Bone marrow (tissue), 2 donors: ENCODE measurements around the gene ZNF275.
"Not testable (repeated sequence)": the region's sequence is repeated elsewhere in the genome, so short reads cannot be mapped to it uniquely, and the experiment has no call there.

ENCODE experiments used
- DNase-seq, 2 donors: peaks; one replicate each; lab custom pipeline; 2025; lab: John Stamatoyannopoulos, UW

Gene ZNF275

DNA sequence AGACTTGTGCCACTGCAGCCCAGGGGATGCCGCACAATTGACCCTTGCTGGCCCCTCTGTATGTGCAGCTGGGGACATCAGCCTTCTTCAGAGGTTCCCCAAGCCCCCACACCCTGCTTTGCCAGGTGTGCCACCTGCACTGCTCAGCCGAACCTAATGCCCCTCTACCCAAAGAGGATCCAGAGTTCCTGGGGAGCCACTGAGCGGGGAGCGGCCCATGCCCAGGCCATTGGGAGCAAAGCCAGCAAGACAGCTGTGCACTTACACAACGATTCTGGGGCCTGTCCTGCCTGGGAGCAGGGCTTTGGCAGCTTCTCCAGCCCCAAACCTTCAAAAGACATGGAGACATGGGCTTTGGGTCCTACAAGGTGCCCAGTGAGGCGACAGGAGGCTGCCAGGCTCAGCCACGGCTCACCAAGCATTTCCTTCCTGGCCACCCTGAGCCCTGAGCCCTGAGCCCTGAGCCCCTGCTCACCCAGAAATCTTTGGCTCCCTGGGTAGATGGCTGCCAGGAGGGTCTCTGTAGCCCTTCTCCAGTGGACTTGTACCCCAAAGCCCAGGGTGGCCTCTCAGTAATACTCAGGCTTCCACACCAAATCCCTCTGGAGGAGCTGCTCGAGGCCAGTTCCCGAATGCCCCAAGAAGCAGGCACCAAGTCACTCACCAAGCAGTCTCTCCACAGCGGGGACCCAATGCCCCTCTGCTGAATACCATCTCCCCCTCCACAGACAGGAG, 54.2 kb downstream of the ZNF275 start:
- DNase-seq = no peak

DNA sequence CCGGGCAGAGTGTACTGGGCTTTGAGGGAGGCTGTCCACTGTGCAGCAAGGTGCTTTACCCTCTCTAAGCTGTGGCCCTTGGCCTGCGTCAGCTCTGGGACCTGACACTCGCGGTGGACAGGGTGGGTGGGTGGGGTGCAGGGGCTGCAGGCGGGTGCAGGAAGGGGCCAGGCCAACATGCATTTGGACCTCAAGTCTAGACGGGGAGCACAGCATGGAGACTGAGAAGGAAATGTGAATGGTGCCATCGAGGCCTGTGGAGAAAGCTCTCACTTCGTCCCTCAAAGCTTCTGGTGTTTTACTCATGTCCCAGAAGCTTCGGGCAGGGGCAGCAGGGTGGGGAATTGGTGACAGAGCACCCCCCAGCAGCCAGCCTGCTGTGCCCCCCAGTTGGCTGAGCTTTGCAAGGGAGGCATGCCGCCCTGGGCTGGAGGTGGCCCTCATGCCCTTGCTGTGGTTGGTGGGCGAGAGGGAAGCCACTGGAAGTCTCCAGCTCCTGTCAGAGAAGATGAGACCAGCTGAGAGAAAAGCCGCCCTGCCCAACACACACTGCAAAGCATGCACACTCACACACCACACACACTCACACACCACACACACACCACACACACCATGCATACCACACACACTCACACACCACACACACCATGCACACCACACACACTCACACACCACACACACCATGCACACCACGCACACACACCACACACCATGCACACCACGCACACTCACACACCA, 54.9 kb downstream of the ZNF275 start:
- DNase-seq = no peak

DNA sequence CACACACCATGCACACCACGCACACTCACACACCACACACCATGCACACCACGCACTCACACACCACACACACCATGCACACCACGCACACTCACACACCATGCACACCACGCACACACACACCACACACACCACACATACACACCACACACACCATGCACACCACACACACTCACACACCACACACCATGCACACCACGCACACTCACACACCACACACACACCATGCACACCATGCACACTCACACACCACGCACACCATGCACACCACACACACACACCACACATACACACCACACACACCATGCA, 55.5 kb downstream of the ZNF275 start:
- DNase-seq = not testable (repeated sequence)

DNA sequence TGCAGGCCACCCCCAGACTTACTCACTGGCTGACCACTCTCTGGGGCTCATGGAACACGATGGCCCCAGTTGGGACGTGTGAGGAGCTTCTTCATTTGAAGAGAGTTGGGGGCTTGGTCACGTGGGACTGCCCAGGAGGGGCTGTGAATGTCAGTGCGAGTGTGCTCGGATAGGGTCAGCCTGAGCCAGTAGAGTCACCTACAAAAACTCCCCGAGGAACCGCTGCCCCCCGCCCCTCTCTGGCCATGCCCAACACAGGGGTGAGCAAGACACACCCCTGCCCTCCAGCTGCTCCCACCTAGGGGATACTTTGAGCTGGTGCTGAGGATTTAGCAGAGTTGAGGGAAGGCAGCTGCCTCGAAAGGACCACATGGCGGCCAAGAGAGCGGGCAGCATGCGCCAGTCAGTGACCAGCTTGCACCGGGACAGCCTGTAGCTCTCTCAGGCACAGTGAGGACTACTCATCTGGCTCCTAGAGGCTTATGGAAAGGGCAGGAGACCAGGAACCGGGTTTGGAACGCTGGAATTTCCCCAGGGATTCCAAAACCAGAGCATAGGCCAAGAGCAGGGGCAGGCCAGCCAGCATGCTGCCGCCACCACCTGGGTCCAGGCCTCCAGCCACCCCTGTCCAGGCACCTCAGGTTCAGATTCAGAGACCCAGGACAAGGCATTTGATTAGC, 58.8 kb downstream of the ZNF275 start:
- DNase-seq = no peak

DNA sequence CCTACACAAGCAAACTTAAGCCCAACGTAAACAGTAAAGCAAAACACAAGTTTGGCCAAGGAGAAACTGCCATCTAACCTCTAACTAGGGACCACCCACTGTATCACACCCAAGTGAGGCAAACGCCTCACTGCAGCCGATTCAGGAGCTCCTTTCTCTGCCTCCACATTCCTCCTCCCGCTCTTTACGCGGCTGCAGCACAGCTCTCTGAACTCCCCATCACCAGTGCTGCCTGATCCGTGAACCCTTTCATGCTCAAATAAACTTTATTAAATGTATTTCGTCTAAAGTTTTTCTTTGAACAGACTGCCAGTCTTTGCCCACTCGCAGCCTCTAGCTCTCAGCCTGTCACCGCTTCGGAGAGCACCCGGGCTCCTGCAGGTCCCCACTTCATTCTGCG, 60.7 kb downstream of the ZNF275 start:
- no peak for DNase-seq

DNA sequence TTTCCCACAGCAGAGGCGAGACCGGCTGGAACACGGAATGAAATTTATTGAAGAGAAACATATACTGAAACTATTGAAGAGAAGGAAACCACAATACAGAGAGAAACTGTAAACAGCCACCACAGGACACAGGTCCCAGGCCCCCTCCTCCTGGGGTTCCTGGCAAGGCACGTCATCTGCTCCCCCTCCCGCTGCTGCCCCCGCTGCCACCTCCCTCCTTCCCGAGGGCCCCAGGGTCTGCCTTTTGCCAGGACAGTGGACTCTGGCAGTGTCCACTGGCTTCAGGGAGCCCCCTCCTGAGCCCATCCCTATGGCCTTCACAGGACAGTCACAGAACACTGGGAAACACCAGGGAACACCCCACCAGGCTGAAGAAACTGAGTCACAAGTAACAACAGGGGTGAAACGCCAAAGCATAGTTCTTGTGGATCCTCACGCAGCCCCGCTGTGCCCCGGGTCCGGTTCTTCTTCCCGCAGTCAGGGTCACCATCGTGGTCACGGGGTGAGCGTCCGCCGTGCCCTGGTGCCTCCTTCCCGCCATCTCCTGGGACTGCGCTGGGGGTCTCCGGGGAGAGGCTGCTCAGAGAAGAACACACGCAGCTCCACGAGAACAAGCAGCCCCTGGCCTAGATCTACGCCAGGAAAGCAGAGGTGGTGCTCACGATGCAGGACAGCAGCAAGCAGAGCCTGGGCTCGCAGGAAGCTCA, 61.8 kb downstream of the ZNF275 start:
- no peak for DNase-seq

DNA sequence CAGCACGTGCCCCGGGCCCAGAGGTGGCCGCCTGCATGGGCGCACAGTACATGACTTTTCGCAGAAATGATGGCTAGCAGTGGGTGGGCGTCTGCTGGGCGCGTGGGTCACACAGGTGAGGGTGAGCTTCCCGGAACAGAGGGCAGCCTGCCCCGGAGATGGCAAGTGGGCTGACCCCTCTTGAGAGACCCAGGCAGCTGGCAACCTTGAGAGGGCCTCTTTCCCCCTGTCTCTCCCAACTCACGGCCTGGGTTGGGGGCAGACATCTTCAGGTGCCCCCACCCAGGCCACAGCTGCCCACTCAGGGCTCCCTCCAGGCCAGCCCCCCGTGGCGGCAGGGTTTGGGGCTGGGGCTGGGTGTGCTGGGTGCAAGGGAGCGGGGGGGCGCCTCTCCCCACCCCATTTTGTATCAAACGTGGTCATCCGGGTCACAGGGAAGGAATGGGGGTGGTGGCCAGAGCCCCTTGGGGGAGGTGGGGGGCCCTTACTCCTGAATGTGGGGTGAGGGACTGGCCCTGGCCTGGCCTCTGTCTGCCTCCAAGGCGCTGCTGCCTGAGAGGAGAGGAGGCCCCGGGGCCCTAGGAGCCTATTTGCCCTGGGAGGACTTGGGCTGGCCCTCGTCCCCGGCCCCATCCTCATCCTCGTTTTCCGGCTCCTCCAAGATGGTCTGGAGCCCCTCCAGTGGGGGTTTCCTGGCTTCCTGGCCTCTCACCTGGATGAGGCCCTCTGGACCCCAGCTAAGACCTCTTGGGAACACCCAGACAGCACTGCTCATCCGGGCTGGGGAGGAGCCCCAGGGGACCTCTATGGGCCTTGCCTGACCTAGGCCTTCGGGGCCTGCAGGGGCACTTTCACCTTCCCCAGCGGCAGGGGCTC, 62.6 kb downstream of the ZNF275 start:
- no peak for DNase-seq

DNA sequence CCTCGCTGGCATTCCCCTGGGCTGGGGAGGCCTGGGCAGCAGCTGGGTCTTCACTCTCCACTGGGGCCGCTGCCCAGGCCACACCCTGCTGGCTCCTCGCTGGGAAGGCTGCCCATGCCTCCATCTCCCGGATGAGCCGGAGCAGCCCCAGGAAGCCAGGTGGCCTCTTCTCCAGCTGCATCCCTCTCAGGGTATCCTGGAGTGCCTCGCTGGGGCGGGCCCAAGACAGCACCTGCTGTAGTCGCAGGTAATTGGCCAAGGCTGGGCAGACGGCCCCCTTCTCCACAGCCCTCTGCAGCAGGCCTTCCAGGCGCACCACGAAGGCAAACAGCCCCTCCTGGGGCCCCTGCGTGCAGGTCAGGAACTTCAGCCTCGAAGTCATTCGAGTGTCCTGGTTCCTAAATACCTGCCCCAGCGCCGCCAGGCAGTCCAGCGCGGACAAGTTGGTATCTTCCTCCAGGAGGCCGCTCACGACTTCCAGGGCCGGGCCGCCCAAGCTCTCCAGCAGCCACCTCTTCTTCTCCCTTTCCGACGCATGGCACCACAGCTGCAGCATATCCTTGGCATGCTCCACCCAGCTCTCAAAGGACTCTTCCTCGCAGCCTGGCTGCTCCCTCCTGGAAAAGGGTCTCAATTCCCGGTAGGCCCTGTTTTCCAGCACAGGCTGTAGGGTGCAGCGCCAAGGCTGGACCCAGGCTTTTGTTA, 63.5 kb downstream of the ZNF275 start:
- no peak for DNase-seq

DNA sequence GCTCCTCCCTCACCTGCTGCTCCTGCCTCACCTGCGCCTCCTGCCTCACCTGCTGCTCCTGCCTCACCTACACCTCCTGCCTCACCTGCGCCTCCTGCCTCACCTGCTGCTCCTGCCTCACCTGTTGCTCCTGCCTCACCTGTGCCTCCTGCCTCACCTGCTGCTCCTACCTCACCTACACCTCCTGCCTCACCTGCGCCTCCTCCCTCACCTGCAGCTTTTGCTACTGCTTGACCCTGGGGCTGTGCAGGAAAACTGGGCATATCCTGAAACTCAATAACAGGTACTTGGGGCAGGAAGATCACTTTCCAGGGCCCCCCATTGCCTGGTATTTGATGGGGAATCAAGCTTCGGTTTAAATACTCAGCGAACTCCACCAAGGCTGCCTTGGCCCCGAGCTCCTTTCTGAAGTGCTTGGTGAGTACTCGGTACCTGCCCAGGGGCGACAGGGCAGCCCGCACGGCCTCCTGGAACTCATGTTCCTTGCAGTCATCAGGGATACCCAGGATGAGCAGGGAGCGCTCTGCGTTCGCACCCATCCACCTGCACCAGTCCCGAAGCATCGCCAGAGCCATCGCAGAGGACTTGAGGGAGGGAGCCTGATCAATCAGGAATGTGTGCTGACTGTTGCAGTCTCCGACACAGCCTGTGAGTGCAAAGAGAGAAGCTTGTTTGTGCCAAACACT, 64.5 kb downstream of the ZNF275 start:
- DNase-seq = no peak

DNA sequence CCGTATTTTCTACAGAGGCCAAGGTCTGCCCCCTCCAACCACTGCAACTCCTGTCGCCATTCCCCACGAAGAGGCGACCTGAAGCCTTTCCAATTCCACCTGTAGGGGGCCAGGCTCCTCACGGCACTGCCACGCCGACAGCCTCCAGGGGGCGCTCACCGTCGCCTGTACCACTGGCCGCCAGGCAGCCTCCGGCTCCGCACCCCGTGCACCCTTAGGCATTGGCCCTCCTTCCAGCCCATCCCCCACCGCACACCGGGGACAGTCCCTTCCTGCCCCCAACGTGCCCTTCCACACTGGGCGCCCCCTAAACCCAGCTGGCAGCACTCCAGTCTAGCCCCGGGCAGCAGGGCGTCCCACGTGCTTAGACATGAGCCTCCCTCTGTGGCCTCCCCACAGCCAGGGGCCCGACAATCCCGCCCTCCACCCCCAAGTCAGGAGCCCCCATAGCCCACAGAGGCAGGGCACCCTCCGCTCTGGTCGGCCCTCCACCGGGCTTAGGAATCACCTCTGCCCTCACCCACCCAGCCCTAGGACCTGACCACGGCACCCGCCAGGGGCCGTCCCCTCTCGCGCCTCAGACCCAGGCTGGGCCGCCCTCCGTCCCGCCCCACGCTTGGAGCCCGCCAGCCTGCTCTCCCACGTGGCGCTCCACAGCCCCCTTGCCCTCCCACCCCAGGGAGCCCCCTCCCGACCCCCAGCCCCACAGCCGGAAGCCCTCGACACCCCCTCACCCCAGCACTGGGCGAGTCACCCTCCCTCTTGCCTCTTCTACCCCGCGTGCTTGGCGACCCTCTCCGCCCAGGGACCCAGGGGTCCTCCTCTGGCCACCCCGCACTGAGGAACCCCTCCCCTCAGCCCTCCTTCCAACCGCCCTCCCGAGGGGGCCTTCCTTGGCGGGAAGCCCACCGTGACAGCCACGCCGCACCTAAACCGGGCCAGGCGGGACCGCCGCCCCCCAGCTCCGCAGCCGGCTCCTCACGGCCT, 66.5 kb downstream of the ZNF275 start:
- DNase-seq = no peak

DNA sequence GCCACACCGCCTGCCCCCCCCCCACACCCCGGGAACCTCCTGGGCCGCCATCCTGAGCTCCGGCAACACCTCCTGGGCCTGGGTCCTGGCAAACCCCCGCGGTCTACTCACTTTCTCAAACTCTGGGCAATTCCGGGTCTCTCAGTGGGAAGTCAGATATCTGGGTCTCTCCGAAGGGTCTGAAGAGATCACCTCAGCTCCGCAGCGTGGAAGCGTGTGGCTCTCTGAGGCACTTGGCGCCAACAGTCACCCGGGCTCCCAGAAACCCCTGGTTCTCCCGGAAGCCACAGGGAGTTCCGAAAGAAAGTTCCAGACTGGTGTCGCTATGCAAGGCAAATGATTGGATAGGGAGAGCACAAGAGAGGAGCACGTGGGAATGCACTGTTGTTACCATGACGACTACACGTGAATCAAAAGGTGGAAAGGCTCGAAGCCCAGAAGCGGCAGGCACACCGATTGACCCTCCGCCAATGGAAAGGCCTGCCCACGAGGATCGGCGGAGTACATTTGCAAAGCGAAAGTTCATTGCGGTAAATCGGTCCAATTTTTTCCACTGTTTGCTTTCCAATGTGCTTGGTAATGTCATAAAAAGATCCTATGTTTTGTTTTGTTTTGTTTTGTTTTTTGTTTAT, 67.3 kb downstream of the ZNF275 start, which contains the start of gene PNMA6E:
Gene PNMA6E (minus strand): TSS at position 218 of the 632 bp plus-strand sequence. CDS start 2,501 bp downstream, outside the sequence.
- DNase-seq = no peak
